Non-pigmented ciliary epithelial cell (primary cell): ENCODE results near the gene STK32B.
"Not testable (repeated sequence)": the region's sequence is repeated elsewhere in the genome, so short reads cannot be mapped to it uniquely, and the experiment has no call there.

Experiments used
- DNase-seq: peaks from one replicate; pipeline ENCODE4 v3.0.0-alpha.2; 2010; ENCODE audit warnings: low read depth

The STK32B gene

DNA sequence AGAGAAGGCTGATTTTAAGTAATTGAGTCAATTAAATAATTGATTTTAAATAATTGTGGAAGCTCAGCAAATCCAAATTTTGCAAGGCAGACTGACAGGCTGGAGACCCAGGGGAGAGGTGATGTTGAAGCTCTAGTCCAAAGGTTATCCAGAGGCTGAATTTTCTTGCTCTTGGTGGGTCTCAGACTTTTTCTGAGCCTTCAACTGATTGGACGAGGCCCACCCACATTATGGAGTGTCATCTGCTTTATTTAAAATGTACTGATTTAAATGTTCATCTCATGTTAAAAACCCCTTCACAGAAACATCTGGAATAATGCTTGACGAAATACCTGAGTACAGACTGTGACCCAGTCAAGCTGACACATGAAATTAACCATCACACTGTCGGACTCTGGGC lies 20.4 kb upstream of the STK32B start:
- DNase-seq: no peak

DNA sequence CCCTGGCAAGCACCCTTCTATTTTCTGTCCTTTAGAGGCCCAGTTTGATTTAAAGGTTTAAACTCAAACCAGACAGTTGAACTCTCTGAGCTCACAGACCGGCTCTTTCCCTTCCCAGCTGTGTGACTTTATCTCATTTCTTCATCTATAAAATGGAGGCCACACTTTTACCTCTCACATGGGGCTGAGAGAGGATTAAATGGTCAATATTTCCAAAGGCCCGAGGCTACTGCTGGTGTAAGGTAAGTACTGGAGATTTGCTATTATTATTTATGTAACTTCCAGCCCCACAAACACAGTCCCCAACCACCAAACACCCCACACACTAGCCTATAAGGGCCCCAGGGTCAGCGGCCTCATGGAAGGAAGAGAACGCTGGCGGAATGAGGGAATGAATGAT lies 18.5 kb upstream of the STK32B start:
- no peak for DNase-seq

DNA sequence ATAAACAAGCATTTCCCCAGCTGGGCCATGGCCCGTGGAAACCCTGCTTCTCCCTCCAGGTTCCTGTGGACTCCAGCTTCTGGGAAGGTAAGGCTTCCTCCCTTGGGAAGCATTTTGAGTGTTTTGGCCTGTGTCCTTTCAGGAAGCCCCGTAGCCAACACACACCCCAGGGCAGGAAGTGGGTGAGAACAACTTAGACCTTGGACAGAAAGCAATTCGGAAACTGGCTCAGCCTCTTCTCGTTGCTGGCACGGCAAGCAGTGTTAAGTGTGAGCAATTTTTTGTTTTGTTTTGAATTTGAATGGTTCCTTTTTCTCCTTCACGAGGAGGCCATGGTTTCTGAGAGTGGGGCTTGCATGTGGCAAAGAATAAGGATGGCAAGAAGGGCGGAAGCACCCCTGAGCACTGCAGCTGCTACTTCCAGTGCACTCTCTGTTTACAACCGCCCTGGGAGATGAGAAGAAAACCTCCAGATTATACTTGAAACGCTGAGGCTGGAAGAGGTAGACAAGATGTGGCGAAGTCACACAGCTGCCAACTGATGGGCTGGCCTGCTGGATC lies 17.9 kb upstream of the STK32B start:
- DNase-seq: no peak

DNA sequence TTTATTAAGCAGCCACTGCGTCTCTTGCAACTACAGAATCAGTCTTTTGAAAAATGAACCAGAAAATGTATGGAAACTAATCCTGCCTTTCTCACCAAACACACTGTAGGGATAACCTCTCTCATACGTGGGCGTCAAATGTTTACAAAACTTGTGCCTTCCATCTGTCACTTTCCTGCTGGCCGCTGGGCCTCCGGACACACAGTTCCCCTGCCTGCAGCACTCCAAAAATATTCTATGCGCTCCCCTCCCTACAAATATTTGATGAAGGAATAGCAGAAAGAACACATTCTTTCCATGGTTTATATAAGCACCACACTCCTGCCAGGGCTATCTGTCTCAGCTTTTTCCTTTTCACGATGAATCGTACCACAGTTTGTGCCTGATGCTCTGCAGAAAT lies 17.1 kb upstream of the STK32B start:
- no peak for DNase-seq

DNA sequence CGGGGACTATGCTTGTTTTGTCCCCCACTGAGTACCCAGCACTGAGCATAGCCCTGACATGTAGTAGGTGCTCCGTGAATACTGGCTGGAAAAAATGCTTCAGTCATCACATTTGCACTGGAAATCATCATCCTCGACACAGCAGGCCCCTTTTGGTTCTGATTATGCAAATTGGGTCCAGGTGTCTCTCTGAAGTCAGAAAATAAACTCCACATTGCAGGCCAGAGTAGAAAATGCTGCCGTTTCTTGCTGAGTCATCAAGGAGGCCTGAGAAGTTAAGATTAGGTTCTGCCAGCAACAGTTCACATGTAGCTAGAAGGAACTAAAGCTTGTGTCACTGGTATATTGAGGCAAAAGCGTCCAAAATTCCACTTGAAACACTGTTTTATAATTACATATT lies 15.0 kb upstream of the STK32B start:
- peak; percentile 28 for DNase-seq

DNA sequence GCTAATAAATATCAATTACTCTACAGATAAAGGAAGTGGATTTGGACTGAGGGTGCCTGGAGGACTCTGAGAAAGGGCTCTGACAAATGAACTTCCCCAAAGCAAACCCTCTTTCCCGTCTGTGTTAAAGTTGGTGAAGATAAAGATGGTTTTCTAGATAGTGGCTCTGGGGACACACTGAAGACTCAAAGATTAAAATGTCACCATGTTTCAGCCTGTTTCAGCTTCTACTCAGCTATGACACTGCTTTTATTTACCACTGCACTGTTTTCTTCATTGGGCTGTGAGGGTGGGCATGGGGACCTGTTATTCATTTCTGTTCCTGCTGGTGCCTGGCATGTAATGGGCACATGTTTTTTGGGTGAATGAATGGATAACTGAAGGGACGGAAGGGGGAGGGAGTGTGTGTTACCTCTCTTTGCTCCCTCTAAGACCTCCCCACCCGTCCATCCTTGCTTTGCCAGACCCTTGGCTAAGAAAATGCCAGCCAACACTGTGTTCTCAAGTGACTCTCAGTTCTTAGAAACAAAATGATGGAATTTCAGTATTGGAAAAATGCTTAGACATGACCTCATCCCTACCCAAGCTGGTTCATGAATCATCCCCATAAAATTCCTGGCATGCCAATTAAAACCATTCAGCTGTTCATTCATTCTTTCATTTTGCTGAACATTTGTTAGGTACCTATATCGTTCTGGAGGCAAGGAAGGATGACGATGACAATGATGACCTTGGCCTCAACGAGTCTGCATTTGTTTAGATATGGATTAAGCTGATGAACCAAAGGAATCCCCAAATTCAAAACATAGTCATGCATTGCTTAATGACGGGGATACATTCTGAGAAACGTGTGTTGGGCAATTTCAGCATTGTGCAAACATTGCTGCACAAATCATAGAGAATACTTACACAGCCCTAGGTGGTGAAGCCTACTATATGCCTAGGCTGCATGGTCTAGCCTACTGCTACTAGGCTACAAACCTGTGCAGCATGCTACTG lies 13.4 kb upstream of the STK32B start:
- DNase-seq: peak; percentile 81

DNA sequence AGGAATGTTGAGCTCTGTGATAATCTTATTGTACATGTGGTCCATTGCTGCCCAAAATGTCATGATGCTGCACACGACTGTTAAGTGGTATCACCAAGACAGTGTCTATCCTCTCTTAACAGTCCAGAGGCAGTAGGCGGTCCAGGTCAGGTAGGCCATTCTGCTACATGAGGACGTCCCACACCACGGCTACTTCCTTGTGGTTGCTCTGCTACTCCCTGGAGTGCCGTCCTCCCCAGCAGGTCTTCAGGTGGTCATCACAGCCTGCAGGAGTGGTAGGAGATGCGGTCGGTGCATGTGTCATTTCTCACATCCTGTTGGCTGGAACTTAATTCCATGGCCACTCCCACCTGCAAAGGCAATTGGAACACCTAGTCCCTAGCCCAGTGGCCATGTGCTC lies 11.5 kb upstream of the STK32B start:
- no peak for DNase-seq

DNA sequence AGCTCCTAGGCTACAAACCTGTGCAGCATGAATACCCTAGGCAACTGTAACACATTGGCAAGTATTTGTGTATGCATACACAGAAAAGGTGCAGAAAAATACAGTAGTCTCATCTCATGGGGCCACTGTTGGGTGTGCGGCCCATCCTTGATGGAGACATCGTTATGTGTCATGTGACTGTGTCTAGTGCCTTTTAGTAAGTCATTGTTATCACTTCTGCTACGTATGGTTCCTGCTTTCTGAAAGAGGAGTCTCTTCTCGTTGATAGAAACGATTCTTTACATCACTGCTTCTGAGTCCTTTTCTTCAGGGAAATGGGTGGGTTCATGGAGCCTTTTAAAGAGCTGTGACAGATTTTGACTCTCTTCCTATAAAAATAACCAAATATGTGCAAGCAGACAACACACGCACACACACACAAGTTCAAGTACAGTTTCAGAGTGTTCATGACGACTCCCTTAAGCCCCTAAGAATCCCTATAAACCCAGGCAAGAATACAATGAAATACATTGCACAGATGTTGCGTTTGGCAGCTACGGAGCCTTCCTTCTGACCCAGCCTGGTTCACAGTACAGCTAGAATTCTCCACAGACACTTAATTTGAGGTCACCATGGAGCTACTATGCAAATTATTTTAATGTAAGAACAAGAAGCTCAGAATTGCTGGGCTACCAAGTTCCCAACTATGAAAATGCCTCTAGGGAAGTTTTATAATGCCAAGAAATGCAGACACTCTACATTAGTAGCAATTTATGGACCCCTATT lies 10.2 kb upstream of the STK32B start:
- no peak for DNase-seq

DNA sequence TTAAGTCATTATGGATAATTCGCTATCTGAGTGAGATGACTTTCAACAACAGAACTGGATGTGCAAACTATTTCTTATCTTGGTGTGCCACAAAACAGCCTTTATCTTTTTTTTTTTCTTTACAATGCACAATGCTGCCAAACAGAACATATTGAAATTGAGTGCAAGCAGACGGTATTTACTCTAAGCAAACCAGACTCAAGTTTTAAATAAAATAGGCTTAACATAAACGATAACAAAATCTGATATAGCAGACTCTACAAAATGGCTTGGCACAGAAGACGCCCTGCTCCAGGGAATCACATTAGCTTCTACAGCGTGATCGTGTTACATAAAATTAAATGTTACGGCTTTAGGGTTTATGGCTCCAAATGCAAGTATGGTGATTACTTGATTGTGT lies 9.6 kb upstream of the STK32B start:
- no peak for DNase-seq

DNA sequence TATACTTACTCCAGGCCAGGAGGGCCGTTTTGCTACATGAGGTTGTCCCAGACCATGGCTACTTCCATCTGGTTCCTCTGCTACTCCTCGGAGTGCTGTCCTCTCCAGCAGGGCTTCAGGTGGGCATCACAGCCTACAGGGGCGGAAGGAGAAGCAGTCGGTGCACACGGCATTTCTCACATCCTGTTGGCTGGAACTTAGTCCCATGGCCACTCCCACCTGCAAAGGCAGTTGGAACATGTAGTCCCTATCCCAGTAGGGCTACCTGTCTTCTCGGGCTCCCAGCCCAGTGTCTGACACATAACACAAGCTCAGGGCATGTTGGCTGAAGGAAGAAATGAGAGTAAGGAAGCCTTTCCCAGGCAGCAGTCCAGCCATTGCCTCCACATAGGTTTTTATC lies 7.7 kb upstream of the STK32B start:
- DNase-seq: no peak

DNA sequence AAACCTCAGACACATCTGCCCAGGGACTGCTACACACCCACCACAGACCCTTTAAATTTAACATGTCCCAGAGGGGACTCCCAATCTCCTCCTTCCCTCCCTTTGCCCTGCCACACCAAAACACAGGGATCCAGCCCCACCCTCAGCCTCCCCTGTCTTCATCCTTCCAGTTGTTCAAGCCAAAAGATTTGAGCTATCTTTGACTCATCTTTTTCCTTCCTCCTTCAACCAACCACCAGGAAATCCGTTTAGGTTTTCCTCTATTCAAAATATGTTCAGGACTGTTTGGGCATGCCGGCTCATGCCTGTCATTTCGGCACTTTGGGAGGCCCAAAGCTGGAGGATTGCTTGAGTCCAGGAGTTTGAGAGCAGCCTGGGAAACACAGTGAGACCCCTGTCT lies 6.9 kb upstream of the STK32B start:
- DNase-seq: no peak

DNA sequence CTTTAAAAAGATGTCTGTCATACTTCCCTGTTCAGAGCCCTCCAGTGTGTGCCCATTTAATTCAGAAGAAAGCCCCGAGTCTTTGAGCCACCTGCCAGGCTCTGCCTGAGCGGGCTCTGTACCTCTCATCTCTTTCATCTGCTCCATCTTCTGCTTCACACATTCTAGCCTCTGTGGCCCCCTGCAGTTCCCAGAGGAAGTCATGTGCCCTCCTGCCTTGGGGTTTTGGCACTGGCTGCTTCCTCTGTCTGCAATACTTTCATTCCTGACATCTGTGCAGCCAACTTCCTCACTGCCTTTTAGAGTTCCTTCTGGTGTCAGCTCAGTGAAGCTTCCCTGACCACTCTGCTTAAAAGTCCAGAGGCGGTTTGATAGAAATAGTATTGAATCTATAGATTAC lies 6.2 kb upstream of the STK32B start:
- no peak for DNase-seq

DNA sequence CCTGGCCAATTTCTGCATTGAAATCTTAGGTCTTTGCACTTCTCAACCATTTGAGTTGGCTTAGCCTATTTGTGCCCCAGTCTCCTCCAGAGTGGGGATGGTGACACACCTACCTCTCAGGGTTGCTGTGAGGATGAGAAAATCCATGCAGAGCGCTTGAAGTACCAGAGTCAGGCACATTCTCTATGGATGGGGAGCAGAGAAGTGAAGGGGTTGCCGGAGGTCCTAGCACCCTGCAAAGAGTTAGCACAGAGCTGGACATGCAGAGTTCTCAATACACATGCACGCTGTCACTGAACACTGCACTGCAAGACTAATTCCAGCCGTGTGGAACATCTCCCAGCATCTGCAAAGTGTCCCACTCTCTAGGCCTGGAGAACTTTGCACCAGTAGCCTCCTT lies 2.6 kb upstream of the STK32B start:
- no peak for DNase-seq

DNA sequence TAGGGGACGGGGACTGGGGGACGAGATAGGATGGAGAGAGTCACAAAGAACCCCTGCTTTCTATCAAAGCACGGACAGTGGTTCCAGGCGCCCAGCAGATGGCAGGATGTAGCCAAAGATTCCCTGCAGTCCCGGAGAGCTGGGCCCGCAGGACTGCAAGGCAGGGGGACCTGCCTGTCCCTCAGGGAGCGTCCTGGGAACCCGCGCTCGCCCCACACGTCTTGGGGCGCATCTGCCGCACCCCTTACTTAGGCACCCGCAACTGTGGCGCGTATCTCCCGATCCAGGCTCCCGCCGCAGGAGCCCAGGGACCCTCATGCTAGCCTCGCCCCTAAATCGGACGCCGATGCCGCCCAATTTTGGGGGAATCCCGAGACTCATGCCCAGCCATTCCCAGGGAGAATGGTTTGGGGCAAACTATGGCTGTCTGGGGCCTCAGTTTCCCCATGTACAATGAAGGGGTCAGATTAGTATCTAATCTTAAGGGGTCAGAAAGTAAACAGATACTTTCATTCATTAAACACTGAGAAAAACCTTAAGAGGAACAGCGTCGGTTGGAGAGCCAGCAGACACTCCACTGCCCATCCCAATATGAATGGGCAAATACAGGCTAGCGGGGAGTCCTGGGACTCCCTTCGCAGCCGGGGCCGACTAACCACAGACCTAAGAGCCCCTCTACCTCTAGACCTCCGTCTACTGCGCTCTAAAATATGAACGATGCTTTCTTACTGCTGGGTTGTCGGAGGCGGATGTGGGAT lies 581 bp upstream of the STK32B start:
- DNase-seq: peak; percentile 44

DNA sequence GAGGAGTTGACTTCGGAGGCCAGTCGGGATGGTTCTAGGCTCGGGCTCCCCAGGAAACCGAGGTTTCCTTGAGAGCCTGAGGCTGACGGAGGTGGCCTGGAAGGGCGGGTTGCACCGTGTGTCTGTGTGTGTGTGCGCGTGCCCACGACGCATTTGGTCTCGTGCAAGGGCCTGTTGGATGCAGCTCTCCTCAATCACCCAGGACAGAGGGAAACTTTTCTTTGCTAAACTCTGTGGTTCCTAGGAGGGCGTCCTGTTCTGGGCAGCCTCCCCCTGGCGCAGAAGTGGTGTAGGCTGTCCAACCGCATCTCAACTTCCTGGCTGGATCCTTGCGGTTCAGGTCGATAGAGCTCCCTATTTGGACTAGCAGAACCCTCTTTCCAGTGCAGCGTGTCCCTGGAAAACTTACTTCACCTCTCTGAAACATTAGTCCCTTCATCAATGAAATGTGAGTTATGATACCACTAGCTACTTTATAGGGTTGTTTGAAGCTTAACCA lies 973 bp downstream of the STK32B start:
- DNase-seq: no peak

DNA sequence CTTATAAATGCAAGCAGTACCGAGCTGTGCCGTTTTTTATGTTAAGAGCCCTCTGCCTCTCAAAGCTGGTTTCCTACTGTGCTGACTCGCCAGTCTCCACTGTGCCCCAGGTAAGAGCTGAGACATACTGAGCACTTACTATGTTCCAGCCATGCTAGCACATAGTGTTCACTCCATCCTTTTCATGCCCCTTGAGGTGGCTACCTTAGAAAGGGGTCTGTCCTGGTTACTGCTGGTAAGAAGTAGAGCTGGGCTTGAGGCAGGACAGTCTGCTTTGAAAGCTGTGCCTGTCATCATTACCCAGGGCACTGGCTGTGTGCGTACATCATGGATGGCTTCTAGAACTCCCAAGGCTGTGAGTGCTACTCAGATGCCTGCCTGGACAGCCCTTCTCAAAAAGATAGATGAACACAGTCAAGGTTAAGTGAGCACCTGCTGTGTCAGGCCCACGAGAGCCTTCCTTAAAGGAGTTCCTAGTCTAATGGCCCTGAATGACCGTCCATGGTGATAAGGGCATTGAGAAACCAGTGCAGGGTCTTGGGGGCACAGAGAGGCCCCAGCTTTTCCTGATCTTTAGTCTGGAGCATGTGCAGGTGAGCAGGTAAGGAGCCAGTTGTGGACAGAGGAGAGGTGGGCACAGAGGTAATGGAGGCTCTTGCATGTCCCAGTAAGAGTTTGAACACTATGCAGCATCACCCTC lies 1.6 kb downstream of the STK32B start:
- no peak for DNase-seq

DNA sequence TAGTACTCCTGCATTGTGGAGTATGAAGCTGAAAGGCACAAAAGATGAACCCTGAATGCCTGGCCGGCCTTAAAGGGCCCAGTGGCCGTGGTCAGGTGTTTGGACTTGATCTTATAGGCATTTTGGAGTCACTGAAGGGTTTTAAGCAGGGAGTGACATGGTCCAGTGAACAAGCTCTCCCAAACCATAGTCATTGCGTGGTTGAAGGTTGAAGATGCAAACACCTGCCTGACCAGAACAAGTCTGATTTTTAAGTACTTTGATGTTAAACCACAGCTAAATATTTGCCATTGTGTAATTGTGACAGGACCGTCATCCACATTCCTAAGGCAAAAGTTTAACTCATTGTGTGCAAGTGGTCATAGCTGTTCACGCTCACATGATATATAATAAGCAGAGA lies 3.3 kb downstream of the STK32B start:
- no peak for DNase-seq

DNA sequence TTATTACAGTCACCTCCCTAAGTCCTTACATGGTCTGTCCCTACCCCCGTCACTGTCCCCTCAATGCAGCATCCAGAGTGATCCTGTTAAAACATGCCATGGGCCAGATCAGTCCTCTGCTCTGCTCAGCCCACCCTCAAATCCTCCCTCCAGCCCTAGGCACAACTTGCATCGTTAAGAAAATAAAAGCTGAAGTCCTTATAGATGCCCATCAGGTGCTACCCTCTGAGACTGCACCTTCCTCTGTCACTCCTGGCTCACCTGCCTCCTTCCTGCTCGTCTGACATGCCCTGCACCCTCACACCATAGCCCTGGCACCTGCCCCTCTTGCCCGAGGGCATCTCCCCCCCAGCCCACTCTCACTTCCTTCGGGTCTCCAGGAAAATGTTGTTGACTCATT lies 4.1 kb downstream of the STK32B start:
- no peak for DNase-seq

DNA sequence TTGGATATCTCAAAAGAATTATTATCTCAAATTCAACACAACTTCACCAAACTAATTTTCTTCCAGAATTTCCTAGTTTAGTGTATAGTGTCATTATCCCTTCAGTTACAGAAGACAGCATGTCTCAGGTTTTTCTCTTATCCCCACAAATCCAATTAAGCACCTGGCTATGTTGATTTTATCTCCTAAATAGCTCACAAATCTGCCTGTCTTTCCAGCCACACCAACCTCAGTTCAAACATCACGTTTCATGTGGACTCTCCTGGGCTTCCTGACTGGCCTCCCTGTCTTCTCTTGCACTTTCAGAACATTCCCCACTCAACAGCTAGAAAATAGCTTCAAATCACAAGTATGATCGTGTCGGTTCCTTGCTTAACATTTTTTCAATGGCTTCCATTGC lies 14.8 kb downstream of the STK32B start:
- no peak for DNase-seq

DNA sequence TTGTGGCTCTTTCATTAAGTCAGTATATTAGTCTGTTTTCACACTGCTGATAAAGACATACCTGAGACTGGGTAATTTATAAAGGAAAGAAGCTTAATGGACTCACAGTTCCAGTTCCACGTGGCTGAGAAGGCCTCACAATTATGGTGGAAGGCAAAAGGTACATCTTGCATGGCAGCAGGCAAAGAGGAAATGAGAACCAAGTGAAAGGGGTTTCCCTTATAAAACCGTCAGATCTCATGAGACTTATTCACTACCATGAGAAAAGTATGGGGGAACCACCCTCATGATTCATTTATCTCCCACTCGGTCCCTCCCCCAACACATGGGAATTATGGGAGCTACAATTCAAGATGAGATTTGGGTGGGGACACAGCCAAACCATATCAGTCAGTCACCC lies 15.7 kb downstream of the STK32B start:
- DNase-seq: not testable (repeated sequence)

DNA sequence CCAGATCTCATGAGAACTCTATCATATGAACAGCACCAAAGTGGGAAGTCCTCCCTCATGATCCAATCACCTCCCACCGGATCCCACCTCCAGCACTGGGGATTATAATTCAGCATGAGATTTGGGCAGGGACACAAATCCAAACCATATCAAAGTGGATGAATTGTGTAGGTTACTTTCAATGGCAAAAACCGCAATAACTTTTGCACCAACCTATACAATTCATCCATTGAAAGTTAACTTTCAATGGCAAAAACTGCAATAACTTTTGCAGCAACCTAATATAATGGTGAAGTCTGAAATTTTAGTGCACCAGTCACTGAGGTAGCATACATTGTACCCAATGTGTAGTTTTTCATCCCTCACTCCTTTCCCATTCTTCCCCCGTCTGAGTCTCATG lies 16.6 kb downstream of the STK32B start:
- DNase-seq: no peak
